ENCODE results near the gene ATG101. TPM values are rescaled to one million over a fixed set of nuclear protein-coding genes. Genes with fewer than 3 reads are reported as not detected.
A peak's percentile ranks its signal among the peaks of the same experiment; 100 is the strongest.

ATG101 gene
- total and polyA plus RNA-seq, 8 donors = 13.6 to 31.7 (median 19.9) TPM

DNA sequence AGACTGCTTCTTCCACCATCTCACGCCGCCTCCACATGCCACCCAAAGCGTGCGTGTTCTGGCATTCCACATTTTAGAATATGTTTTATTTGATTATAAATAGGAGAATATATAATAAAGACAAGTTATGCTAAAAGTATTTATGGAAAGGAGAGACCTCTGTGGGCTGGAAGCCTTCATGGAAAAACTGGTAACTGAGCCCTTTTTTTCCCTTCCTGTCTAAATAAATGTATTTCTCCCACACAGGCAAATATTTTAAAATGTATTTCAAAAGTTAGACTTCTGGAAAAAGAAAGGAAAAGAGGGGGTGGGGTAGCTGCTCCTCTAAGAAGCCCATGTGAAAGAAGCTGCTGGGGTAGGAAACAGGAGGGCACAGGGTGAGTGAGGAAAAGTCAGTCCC, 34.6 kb upstream of the ATG101 start:
- Histone ChIP-seq H3K27ac (no peak overlapping the region), H3K9me3 (no peaks in the 10 kb centered on the region), H3K36me3 (no peaks in the 10 kb centered on the region), H3K4me1 (peaks cover 6 to 26% (median 8%) of the 10 kb centered on the region in 3 donors), H3K4me3 (no peak overlapping the region), H3K27me3 (no peaks in the 10 kb centered on the region)
- FAIRE-seq (no peak), ATAC-seq (no peak), DNase-seq (peak in 1 of 6 donors; percentile 11)
- TF ChIP-seq, protein P1, sequence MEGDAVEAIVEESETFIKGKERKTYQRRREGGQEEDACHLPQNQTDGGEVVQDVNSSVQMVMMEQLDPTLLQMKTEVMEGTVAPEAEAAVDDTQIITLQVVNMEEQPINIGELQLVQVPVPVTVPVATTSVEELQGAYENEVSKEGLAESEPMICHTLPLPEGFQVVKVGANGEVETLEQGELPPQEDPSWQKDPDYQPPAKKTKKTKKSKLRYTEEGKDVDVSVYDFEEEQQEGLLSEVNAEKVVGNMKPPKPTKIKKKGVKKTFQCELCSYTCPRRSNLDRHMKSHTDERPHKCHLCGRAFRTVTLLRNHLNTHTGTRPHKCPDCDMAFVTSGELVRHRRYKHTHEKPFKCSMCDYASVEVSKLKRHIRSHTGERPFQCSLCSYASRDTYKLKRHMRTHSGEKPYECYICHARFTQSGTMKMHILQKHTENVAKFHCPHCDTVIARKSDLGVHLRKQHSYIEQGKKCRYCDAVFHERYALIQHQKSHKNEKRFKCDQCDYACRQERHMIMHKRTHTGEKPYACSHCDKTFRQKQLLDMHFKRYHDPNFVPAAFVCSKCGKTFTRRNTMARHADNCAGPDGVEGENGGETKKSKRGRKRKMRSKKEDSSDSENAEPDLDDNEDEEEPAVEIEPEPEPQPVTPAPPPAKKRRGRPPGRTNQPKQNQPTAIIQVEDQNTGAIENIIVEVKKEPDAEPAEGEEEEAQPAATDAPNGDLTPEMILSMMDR (IDR thresholded peaks at IDR 0.05) = no peak
- intact Hi-C loops (cut with DNase I) = no loop called here
- 91 to 95% methylated on average over 4 of the region's 4 CpGs for WGBS, 2 donors

GRCh38 chr12:52035926-52036325, 33.9 kb upstream of the ATG101 start:
- no peak overlapping the region for H3K4me3 ChIP-seq
- H3K27me3 ChIP-seq = no peaks in the 10 kb centered on the region
- DNase-seq = peak in 1 of 6 donors; percentile 55
- H3K9me3 ChIP-seq = no peaks in the 10 kb centered on the region
- 75 to 76% methylated on average over 2 of the region's 2 CpGs for WGBS, 2 donors
- peaks cover 6 to 26% (median 8%) of the 10 kb centered on the region in 3 donors for H3K4me1 ChIP-seq
- TF ChIP-seq, protein P1 (IDR thresholded peaks at IDR 0.05) = no peak
- no peak for ATAC-seq
- no peak for FAIRE-seq
- H3K36me3 ChIP-seq = no peaks in the 10 kb centered on the region
- H3K27ac ChIP-seq = peak overlapping the region; percentile 79 to 90 (median 84)
- intact Hi-C loops (cut with DNase I) = no loop called here

DNA sequence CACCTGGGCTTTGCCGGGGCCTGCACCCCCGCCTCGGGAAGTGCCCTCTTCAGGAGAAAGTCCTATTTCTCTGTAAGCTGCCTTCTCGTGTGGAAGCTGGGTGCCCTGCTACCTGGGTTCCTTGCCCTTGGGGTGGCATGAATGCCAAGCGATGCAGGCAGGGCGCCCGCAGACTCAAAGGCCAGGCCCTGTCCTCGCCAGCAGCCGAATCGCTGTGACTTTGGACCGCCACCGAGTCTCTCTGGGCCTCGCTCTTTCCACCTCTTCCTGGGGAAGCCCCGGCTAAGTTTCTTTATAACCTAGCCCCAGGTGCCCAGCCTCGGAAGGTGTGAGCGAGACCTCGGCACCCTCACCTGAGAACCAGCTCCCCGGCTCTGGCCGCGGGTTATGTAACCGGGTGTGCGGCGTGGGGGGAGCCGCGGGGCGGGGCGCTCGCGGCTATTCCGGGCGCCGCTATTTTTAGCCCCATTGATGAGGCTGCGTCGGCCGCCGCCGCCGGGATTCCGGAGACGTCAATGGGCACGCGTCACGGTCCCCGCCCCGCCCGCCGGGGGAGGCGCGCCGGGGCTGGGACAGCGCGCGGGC, 33.1 kb upstream of the ATG101 start:
- peak; percentile 82 to 94 (median 91) for DNase-seq
- TF ChIP-seq, protein P1 (IDR thresholded peaks at IDR 0.05) = no peak
- peak; percentile 66 to 72 (median 70) for ATAC-seq
- peak overlapping the region in 2 of 4 donors; percentile 60 to 63 for H3K4me3 ChIP-seq
- peak overlapping the region; percentile 79 to 90 (median 84) for H3K27ac ChIP-seq
- no peak for FAIRE-seq
- intact Hi-C loops (cut with DNase I) = no loop called here
- no peaks in the 10 kb centered on the region for H3K9me3 ChIP-seq
- H3K27me3 ChIP-seq = no peaks in the 10 kb centered on the region
- peaks cover 8 to 26% (median 10%) of the 10 kb centered on the region in 3 donors for H3K4me1 ChIP-seq
- H3K36me3 ChIP-seq = no peaks in the 10 kb centered on the region
- WGBS, 2 donors = 3 to 4% methylated on average over 50 to 53 of the region's 53 CpGs

DNA sequence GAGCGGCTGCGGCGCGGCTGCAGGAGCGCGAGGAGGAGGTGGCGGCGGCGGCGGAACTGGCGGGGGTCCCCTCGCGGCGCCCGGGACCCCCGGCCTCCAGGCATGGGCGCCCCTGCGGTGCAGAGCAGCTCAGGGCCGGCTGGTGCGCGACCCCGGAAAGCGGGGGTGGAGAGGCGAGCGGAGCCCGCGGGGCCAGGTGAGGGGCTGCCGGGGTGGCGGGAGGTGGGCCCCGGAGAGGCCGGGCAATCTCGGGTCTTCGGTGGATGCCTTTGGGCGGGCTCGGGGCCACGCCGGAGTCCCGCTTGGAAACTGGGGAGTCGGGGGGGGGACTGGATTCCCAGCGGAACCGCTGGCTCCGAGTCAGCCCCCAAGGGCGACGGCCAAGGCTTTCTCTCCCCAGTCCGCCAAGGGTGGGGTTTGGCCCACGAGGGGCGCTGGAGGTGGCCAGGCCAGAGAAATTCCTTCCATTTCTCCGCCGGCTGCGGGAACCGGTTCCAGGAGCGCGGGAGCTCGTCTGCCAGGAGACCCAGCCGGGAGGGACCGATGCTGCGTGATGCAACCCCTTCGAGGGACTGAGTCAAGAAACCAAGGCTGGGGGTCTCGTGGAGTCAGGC, 32.4 kb upstream of the ATG101 start:
- no peak for FAIRE-seq
- WGBS, 2 donors = 1 to 2% methylated on average over 28 to 59 of the region's 59 CpGs
- ATAC-seq = peak in 2 of 4 donors; percentile 1
- Histone ChIP-seq H3K9me3 (no peaks in the 10 kb centered on the region), H3K27me3 (no peaks in the 10 kb centered on the region), H3K27ac (peak overlapping the region; percentile 55 to 74 (median 62)), H3K36me3 (no peaks in the 10 kb centered on the region), H3K4me1 (peaks cover 5 to 21% (median 11%) of the 10 kb centered on the region in 3 donors), H3K4me3 (peak overlapping the region; percentile 34 to 63 (median 49))
- TF ChIP-seq, protein P1 (IDR thresholded peaks at IDR 0.05) = no peak
- intact Hi-C loops (cut with DNase I) = no loop called here
- peak; percentile 56 to 85 (median 73) for DNase-seq

- Histone ChIP-seq H3K9me3 (no peaks in the 10 kb centered on the region), H3K4me3 (peak overlapping the region in 1 of 4 donors; percentile 60), H3K4me1 (peaks cover 3 to 22% (median 19%) of the 10 kb centered on the region in 3 donors), H3K27ac (peak overlapping the region in 2 of 4 donors; percentile 23 to 28), H3K27me3 (no peaks in the 10 kb centered on the region), H3K36me3 (no peaks in the 10 kb centered on the region)
- no peak for FAIRE-seq
- intact Hi-C loops (cut with DNase I) = no loop called here
- ATAC-seq = no peak
- 65 to 67% methylated on average over 6 of the region's 6 CpGs for WGBS, 2 donors
- DNase-seq = peak in 1 of 6 donors; percentile 25
- TF ChIP-seq, protein P1 (IDR thresholded peaks at IDR 0.05) = no peak
These were observed 31.3 kb upstream of the ATG101 start for GRCh38 chr12:52038447-52038846.
